HG03354 (cell line): ENCODE measurements around the gene CD22.
"Not testable (repeated sequence)": the region's sequence is repeated elsewhere in the genome, so short reads cannot be mapped to it uniquely, and the experiment has no call there.

Experiments used
- ATAC-seq: cut with Tn5 transposase; IDR thresholded peaks from one replicate; pipeline ENCODE4 v1.9.1; 2021; ENCODE audit warnings: mild to moderate bottlenecking; ENCODE audit not compliant: unreplicated experiment, poor library complexity, severe bottlenecking

CD22 gene

GRCh38 chr19:35375505-35376307 is 46.7 kb downstream of the CD22 start:
- no peak for ATAC-seq

- ATAC-seq, result no peak
These were observed 48.7 kb downstream of the CD22 start for GRCh38 chr19:35377656-35378055.

- no peak for ATAC-seq
These were observed 49.4 kb downstream of the CD22 start for GRCh38 chr19:35378356-35378755.

- not testable (repeated sequence) for ATAC-seq
These were observed 50.6 kb downstream of the CD22 start for GRCh38 chr19:35379545-35379944.

GRCh38 chr19:35379992-35380391 is 51.0 kb downstream of the CD22 start:
- no peak for ATAC-seq

- ATAC-seq, result no peak
These were observed 51.6 kb downstream of the CD22 start for GRCh38 chr19:35380450-35381124.

- no peak for ATAC-seq
These were observed 52.3 kb downstream of the CD22 start for GRCh38 chr19:35381318-35381717.

GRCh38 chr19:35381926-35382325 is 52.9 kb downstream of the CD22 start:
- ATAC-seq, result no peak

- ATAC-seq, result no peak
These were observed 54.5 kb downstream of the CD22 start for GRCh38 chr19:35383536-35383935.

GRCh38 chr19:35388277-35389054 is 59.5 kb downstream of the CD22 start:
- no peak for ATAC-seq

- ATAC-seq, result no peak
These were observed 60.3 kb downstream of the CD22 start for GRCh38 chr19:35389192-35389861.

GRCh38 chr19:35392742-35393715 is 64.0 kb downstream of the CD22 start:
- ATAC-seq, result no peak

GRCh38 chr19:35395382-35396199 is 66.6 kb downstream of the CD22 start:
- ATAC-seq, result no peak

- no peak for ATAC-seq
These were observed 67.4 kb downstream of the CD22 start for GRCh38 chr19:35396240-35396885.
